Stimulated activated naive CD8-positive, alpha-beta T cell treated with anti-CD3 and anti-CD28 coated beads, Interleukin-15, Interleukin-2, amounts not matched to agents 100 ng/mL and 50 ng/mL, for 24 hours (primary cell): ENCODE data around the gene POLR2I.

Source experiments
- H3K27ac Mint-ChIP-seq: one replicate; pipeline ENCODE4 v1.8.0; 2021; ENCODE audit warnings: mild to moderate bottlenecking, mixed read lengths
- H3K27me3 Mint-ChIP-seq: one replicate; pipeline ENCODE4 v1.8.0; 2021; ENCODE audit warnings: mixed read lengths
- H3K36me3 Mint-ChIP-seq: one replicate; pipeline ENCODE4 v1.8.0; 2021; ENCODE audit warnings: low read depth, mixed read lengths
- H3K4me1 Mint-ChIP-seq: one replicate; pipeline ENCODE4 v1.8.0; 2021; ENCODE audit warnings: low read depth, mixed read lengths
- H3K4me3 Mint-ChIP-seq: one replicate; pipeline ENCODE4 v1.8.0; 2021; ENCODE audit warnings: mild to moderate bottlenecking, mixed read lengths
- H3K9me3 Mint-ChIP-seq: one replicate; pipeline ENCODE4 v1.8.0; 2021; ENCODE audit warnings: mixed read lengths

The POLR2I gene

GRCh38 chr19:36067681-36068080 is 47.0 kb downstream of the POLR2I start:
- Mint-ChIP-seq H3K27ac (no peak overlapping the region), H3K36me3 (peaks cover 47% of the 10 kb centered on the region), H3K27me3 (no peaks in the 10 kb centered on the region), H3K9me3 (no peaks in the 10 kb centered on the region), H3K4me3 (no peak overlapping the region), H3K4me1 (no peaks in the 10 kb centered on the region)

DNA sequence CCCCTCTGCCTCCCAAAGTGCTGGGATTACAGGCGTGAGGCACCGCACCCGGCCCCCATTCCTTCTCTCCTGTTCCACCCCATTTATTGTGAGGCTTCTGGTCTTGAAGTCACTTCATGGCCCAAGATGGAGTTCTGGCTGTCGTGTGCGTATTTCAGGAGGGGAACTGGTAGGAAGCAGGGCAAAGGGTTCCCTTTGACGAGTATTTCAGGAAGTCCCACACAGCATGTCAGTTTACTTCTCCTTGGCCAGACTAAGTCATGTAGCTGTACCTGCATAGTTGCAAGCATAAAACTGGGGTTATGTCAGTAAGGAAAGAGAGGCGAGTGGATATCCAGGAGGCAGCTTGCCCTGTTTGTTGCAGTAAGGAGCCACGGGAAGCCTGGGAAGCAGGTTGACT is 49.8 kb downstream of the POLR2I start:
- Mint-ChIP-seq H3K27me3 (no peaks in the 10 kb centered on the region), H3K27ac (no peak overlapping the region), H3K4me1 (no peaks in the 10 kb centered on the region), H3K4me3 (no peak overlapping the region), H3K9me3 (no peaks in the 10 kb centered on the region), H3K36me3 (peaks cover 39% of the 10 kb centered on the region)
